T follicular helper cell (primary cell): Measurements from ENCODE around the gene BTNL2.
A peak's percentile ranks its signal among the peaks of the same experiment; 100 is the strongest.
"Not testable (repeated sequence)": the region's sequence is repeated elsewhere in the genome, so short reads cannot be mapped to it uniquely, and the experiment has no call there.

ENCODE experiments used
- DNase-seq: peaks from one replicate; pipeline ENCODE4 v3.0.0-alpha.2; 2020; ENCODE audit warnings: low read depth
- total RNA-seq, 2 experiments: gene quantifications; one replicate each; lab custom pipeline; 2026; lab: John Stamatoyannopoulos, UW

The BTNL2 gene
- 0 reads per million in 2 experiments for total RNA-seq

- DNase-seq = no peak
Observed at GRCh38 chr6:32406857-32407256, at the start of gene BTNL2. BTNL2 (minus strand) TSS chr6:32407181; CDS start chr6:32407123, 58 bp downstream.

- no peak for DNase-seq
Observed at GRCh38 chr6:32449088-32449736, 42.2 kb upstream of the BTNL2 start.

GRCh38 chr6:32447932-32448331 lies 41.0 kb upstream of the BTNL2 start:
- no peak for DNase-seq

- no peak for DNase-seq
Observed at GRCh38 chr6:32445321-32445854, 38.4 kb upstream of the BTNL2 start.

GRCh38 chr6:32444433-32444832 lies 37.5 kb upstream of the BTNL2 start:
- DNase-seq = no peak

GRCh38 chr6:32442977-32443552 lies 36.1 kb upstream of the BTNL2 start:
- DNase-seq = no peak

- no peak for DNase-seq
Observed at GRCh38 chr6:32442243-32442667, 35.3 kb upstream of the BTNL2 start.

GRCh38 chr6:32439602-32440214 lies 32.7 kb upstream of the BTNL2 start, which contains the start of gene HLA-DRA:
HLA-DRA (plus strand) TSS chr6:32439887; CDS start chr6:32439951, 64 bp downstream.
- DNase-seq = no peak

- DNase-seq = no peak
Observed at GRCh38 chr6:32439139-32439538, 32.2 kb upstream of the BTNL2 start.

- no peak for DNase-seq
Observed at GRCh38 chr6:32436995-32437836, 30.2 kb upstream of the BTNL2 start.

GRCh38 chr6:32436186-32436585 lies 29.2 kb upstream of the BTNL2 start:
- no peak for DNase-seq

- DNase-seq = not testable (repeated sequence)
Observed at GRCh38 chr6:32433950-32434349, 27.0 kb upstream of the BTNL2 start.

- DNase-seq = no peak
Observed at GRCh38 chr6:32432050-32432450, 25.1 kb upstream of the BTNL2 start.

GRCh38 chr6:32431142-32431541 lies 24.2 kb upstream of the BTNL2 start:
- DNase-seq = no peak

GRCh38 chr6:32430179-32430578 lies 23.2 kb upstream of the BTNL2 start:
- DNase-seq = no peak

GRCh38 chr6:32427934-32428474 lies 21.0 kb upstream of the BTNL2 start:
- no peak for DNase-seq

- no peak for DNase-seq
Observed at GRCh38 chr6:32427218-32427617, 20.2 kb upstream of the BTNL2 start.

GRCh38 chr6:32426338-32426737 lies 19.4 kb upstream of the BTNL2 start:
- no peak for DNase-seq

- no peak for DNase-seq
Observed at GRCh38 chr6:32424589-32425300, 17.8 kb upstream of the BTNL2 start.

- DNase-seq = no peak
Observed at GRCh38 chr6:32416036-32416435, 9.1 kb upstream of the BTNL2 start.

GRCh38 chr6:32415521-32416019 lies 8.6 kb upstream of the BTNL2 start:
- peak; percentile 60 for DNase-seq
